ENCODE results near the gene CADM3.

CADM3 gene

DNA sequence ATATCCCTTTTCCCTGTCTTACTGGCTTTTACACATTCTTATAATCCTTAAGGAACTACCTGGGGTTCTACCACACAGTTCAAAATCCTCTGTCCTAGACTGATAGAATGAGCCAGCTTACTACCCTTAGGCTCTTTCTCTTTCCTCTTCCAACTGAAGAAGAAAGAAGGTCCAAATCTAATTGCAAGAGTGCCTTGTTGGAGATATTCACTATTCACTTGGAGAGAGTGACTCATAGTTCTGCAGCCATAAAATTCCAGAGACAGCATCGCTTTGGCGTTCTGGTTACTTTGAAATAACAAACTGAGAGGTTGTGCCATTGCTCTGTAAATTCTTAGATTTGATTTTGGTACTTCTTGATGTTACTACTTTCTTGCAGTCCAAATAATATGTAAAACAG lies 4.2 kb downstream of the CADM3 start:
- Histone ChIP-seq H2BK120ac (ENCODE audit: low read depth, low read length) (no peak overlapping the region), H3K27me3 (ENCODE audit: control insufficient read depth in 1 of 2, insufficient read depth in 1 of 2, low read length in 2 of 2) (peaks cover 40 to 48% of the 10 kb centered on the region in 2 experiments), H2AK5ac (ENCODE audit: low read length, severe bottlenecking) (no peak overlapping the region), H3K36me3 (ENCODE audit: control insufficient read depth in 1 of 2, insufficient read depth in 2 of 2, low read depth in 1 of 2, low read length in 2 of 2) (no peaks in the 10 kb centered on the region), H4K8ac (ENCODE audit: low read length) (no peak overlapping the region), H4K91ac (ENCODE audit: low read length) (no peak overlapping the region), H3K4me2 (ENCODE audit: low read length, poor library complexity, severe bottlenecking) (no peak overlapping the region), H3K79me1 (replicated peaks; ENCODE audit: low read length, poor library complexity, severe bottlenecking) (no peaks in the 10 kb centered on the region), H3K4ac (ENCODE audit: low read depth in 1 of 2, low read length in 2 of 2) (no peak overlapping the region), H2BK12ac (ENCODE audit: low read length in 2 of 2) (no peak overlapping the region), H3K4me3 (ENCODE audit: insufficient read depth in 1 of 2, low read depth in 1 of 2, low read length in 2 of 2) (no peak overlapping the region), H3K18ac (ENCODE audit: low read depth in 1 of 2, low read length in 2 of 2) (no peak overlapping the region), H3K23ac (ENCODE audit: low read length in 2 of 2) (no peak overlapping the region), H3K27ac (ENCODE audit: low read length, poor library complexity, severe bottlenecking) (no peak overlapping the region), H3K14ac (ENCODE audit: low read length in 2 of 2) (no peak overlapping the region), H2BK5ac (ENCODE audit: low read depth, low read length, poor library complexity, severe bottlenecking) (no peak overlapping the region), H3K9me3 (ENCODE audit: control insufficient read depth, low read length) (no peaks in the 10 kb centered on the region), H3K9ac (ENCODE audit: low read length) (no peak overlapping the region), H2AFZ (ENCODE audit: low read depth, low read length) (no peak overlapping the region), H3K4me1 (ENCODE audit: control insufficient read depth, insufficient read depth, low read depth, low read length) (peaks cover 2% of the 10 kb centered on the region), H2BK15ac (ENCODE audit: low read depth, poor library complexity, severe bottlenecking) (no peak overlapping the region)
- 50% methylated on average over 2 of the region's 2 CpGs for WGBS
- no peak for DNase-seq

DNA sequence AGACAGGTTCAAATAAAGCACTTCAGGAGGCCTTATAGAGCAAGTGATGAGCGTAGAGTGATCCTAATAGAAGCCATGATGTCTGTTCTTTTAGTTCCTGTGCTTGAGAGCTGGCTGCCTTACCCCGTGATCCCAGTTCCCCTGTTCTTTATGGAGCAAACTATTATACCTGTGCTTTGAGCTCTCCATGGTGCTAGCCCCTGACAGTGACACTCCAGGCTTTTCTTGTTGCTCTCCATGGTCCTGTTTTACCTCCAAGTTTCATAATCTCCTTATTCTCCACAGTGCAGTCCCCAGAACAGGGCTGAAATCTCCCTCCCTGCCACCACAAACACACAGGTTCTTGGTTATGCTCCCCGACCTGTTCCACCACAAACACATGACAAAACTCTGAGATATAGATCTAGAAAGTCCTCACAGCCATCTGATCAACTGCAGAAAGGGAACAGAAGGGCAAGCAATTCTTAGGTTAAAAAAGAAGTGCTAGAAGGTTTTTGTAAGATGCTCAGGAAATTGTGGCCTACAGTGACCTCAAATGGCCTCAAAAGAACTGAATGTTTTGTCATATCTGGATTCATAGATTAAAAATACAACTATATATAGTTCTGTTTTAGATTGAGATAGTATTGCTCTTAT lies 6.0 kb downstream of the CADM3 start:
- H3K4me2 ChIP-seq (ENCODE audit: low read length, poor library complexity, severe bottlenecking), result no peak overlapping the region
- no peak overlapping the region for H3K9ac ChIP-seq (ENCODE audit: low read length)
- no peak overlapping the region for H3K27ac ChIP-seq (ENCODE audit: low read length, poor library complexity, severe bottlenecking)
- no peak overlapping the region for H3K4me3 ChIP-seq (ENCODE audit: insufficient read depth in 1 of 2, low read depth in 1 of 2, low read length in 2 of 2)
- peaks cover 2% of the 10 kb centered on the region for H3K4me1 ChIP-seq (ENCODE audit: control insufficient read depth, insufficient read depth, low read depth, low read length)
- no peak overlapping the region for H2AK5ac ChIP-seq (ENCODE audit: low read length, severe bottlenecking)
- no peak overlapping the region for H3K18ac ChIP-seq (ENCODE audit: low read depth in 1 of 2, low read length in 2 of 2)
- H2BK5ac ChIP-seq (ENCODE audit: low read depth, low read length, poor library complexity, severe bottlenecking), result no peak overlapping the region
- DNase-seq, result peak; percentile 63
- WGBS, result 7% methylated on average over 3 of the region's 3 CpGs
- H2BK120ac ChIP-seq (ENCODE audit: low read depth, low read length), result no peak overlapping the region
- peaks cover 37 to 45% of the 10 kb centered on the region in 2 experiments for H3K27me3 ChIP-seq (ENCODE audit: control insufficient read depth in 1 of 2, insufficient read depth in 1 of 2, low read length in 2 of 2)
- H2BK15ac ChIP-seq (ENCODE audit: low read depth, poor library complexity, severe bottlenecking), result no peak overlapping the region
- no peak overlapping the region for H3K4ac ChIP-seq (ENCODE audit: low read depth in 1 of 2, low read length in 2 of 2)
- no peak overlapping the region for H3K23ac ChIP-seq (ENCODE audit: low read length in 2 of 2)
- H4K91ac ChIP-seq (ENCODE audit: low read length), result no peak overlapping the region
- no peaks in the 10 kb centered on the region for H3K36me3 ChIP-seq (ENCODE audit: control insufficient read depth in 1 of 2, insufficient read depth in 2 of 2, low read depth in 1 of 2, low read length in 2 of 2)
- no peaks in the 10 kb centered on the region for H3K9me3 ChIP-seq (ENCODE audit: control insufficient read depth, low read length)
- no peaks in the 10 kb centered on the region for H3K79me1 ChIP-seq (replicated peaks; ENCODE audit: low read length, poor library complexity, severe bottlenecking)
- H4K8ac ChIP-seq (ENCODE audit: low read length), result no peak overlapping the region
- H3K14ac ChIP-seq (ENCODE audit: low read length in 2 of 2), result no peak overlapping the region
- no peak overlapping the region for H2AFZ ChIP-seq (ENCODE audit: low read depth, low read length)
- H2BK12ac ChIP-seq (ENCODE audit: low read length in 2 of 2), result no peak overlapping the region

DNA sequence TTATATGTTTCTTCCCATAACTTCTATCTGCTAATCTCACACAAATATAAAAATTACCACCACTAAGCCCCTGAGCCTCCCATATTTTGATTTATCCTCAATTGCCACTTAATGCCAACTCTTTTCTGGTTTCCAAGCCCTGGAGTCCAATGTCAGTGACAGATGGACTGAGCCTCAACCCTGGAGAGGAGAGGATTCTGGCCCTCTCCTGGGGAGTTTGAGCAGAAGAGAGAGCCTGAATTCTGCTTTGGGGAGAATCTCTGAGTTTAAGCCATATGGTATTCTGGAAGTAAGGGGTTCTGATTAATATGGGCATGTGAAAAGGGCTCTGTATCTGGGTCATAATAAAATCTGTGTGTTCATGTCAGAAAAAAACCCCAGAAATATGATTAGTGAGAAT lies 8.5 kb downstream of the CADM3 start:
- Histone ChIP-seq H3K23ac (ENCODE audit: low read length in 2 of 2) (no peak overlapping the region), H4K91ac (ENCODE audit: low read length) (no peak overlapping the region)

DNA sequence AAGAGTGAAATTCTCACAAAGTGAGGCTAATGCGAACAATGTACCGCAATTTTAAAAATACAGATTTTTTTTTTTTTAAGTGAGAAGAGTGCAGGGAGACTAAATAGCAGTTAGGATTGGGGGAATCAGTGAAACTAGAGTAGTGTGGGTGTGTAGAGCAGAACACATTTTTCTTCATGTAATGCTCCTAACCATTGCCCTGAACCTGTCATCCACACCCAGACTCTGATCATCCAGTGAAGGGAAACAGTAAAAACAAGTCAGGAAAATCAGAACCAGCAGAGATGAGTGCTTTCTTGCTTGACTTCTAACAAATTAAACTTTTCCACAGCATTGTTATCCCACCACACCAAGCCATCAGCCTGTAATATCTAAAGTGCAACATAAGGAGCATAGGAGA lies 9.1 kb downstream of the CADM3 start:
- no peaks in the 10 kb centered on the region for H3K79me1 ChIP-seq (replicated peaks; ENCODE audit: low read length, poor library complexity, severe bottlenecking)
- no peak overlapping the region for H3K23ac ChIP-seq (ENCODE audit: low read length in 2 of 2)
- H3K36me3 ChIP-seq (ENCODE audit: control insufficient read depth in 1 of 2, insufficient read depth in 2 of 2, low read depth in 1 of 2, low read length in 2 of 2), result no peaks in the 10 kb centered on the region
- no peak overlapping the region for H4K8ac ChIP-seq (ENCODE audit: low read length)
- H3K4ac ChIP-seq (ENCODE audit: low read depth in 1 of 2, low read length in 2 of 2), result no peak overlapping the region
- no peak overlapping the region for H3K4me2 ChIP-seq (ENCODE audit: low read length, poor library complexity, severe bottlenecking)
- H2AFZ ChIP-seq (ENCODE audit: low read depth, low read length), result no peak overlapping the region
- H3K9me3 ChIP-seq (ENCODE audit: control insufficient read depth, low read length), result no peaks in the 10 kb centered on the region
- WGBS, result 95% methylated on average over 2 of the region's 2 CpGs
- H3K27ac ChIP-seq (ENCODE audit: low read length, poor library complexity, severe bottlenecking), result no peak overlapping the region
- H3K4me3 ChIP-seq (ENCODE audit: insufficient read depth in 1 of 2, low read depth in 1 of 2, low read length in 2 of 2), result no peak overlapping the region
- no peak overlapping the region for H2BK5ac ChIP-seq (ENCODE audit: low read depth, low read length, poor library complexity, severe bottlenecking)
- no peak overlapping the region for H3K18ac ChIP-seq (ENCODE audit: low read depth in 1 of 2, low read length in 2 of 2)
- H2BK15ac ChIP-seq (ENCODE audit: low read depth, poor library complexity, severe bottlenecking), result no peak overlapping the region
- no peak overlapping the region for H2BK120ac ChIP-seq (ENCODE audit: low read depth, low read length)
- H4K91ac ChIP-seq (ENCODE audit: low read length), result no peak overlapping the region
- H3K27me3 ChIP-seq (ENCODE audit: control insufficient read depth in 1 of 2, insufficient read depth in 1 of 2, low read length in 2 of 2), result peaks cover 15 to 23% of the 10 kb centered on the region in 2 experiments
- no peak overlapping the region for H2AK5ac ChIP-seq (ENCODE audit: low read length, severe bottlenecking)
- peaks cover 2% of the 10 kb centered on the region for H3K4me1 ChIP-seq (ENCODE audit: control insufficient read depth, insufficient read depth, low read depth, low read length)
- H2BK12ac ChIP-seq (ENCODE audit: low read length in 2 of 2), result no peak overlapping the region
- no peak overlapping the region for H3K9ac ChIP-seq (ENCODE audit: low read length)
- DNase-seq, result no peak
- no peak overlapping the region for H3K14ac ChIP-seq (ENCODE audit: low read length in 2 of 2)

More for the DNA sequence above, 8.5 kb downstream of the CADM3 start:
- H3K9ac ChIP-seq (ENCODE audit: low read length), result no peak overlapping the region
- H3K4ac ChIP-seq (ENCODE audit: low read depth in 1 of 2, low read length in 2 of 2), result no peak overlapping the region
- H3K36me3 ChIP-seq (ENCODE audit: control insufficient read depth in 1 of 2, insufficient read depth in 2 of 2, low read depth in 1 of 2, low read length in 2 of 2), result no peaks in the 10 kb centered on the region
- no peak overlapping the region for H3K14ac ChIP-seq (ENCODE audit: low read length in 2 of 2)
- H2BK15ac ChIP-seq (ENCODE audit: low read depth, poor library complexity, severe bottlenecking), result no peak overlapping the region
- H2AFZ ChIP-seq (ENCODE audit: low read depth, low read length), result no peak overlapping the region
- H3K4me2 ChIP-seq (ENCODE audit: low read length, poor library complexity, severe bottlenecking), result no peak overlapping the region
- H3K79me1 ChIP-seq (replicated peaks; ENCODE audit: low read length, poor library complexity, severe bottlenecking), result no peaks in the 10 kb centered on the region
- no peak overlapping the region for H2BK120ac ChIP-seq (ENCODE audit: low read depth, low read length)
- no peaks in the 10 kb centered on the region for H3K9me3 ChIP-seq (ENCODE audit: control insufficient read depth, low read length)
- peaks cover 12 to 23% of the 10 kb centered on the region in 2 experiments for H3K27me3 ChIP-seq (ENCODE audit: control insufficient read depth in 1 of 2, insufficient read depth in 1 of 2, low read length in 2 of 2)
- no peak overlapping the region for H2BK5ac ChIP-seq (ENCODE audit: low read depth, low read length, poor library complexity, severe bottlenecking)
- no peak overlapping the region for H2BK12ac ChIP-seq (ENCODE audit: low read length in 2 of 2)
- H2AK5ac ChIP-seq (ENCODE audit: low read length, severe bottlenecking), result no peak overlapping the region
- DNase-seq, result no peak
- H4K8ac ChIP-seq (ENCODE audit: low read length), result no peak overlapping the region
- H3K4me1 ChIP-seq (ENCODE audit: control insufficient read depth, insufficient read depth, low read depth, low read length), result peaks cover 2% of the 10 kb centered on the region
- no peak overlapping the region for H3K18ac ChIP-seq (ENCODE audit: low read depth in 1 of 2, low read length in 2 of 2)
- H3K4me3 ChIP-seq (ENCODE audit: insufficient read depth in 1 of 2, low read depth in 1 of 2, low read length in 2 of 2), result no peak overlapping the region
- no peak overlapping the region for H3K27ac ChIP-seq (ENCODE audit: low read length, poor library complexity, severe bottlenecking)

Data from mesenchymal stem cell (in vitro differentiated cells and primary cell).